ENCODE measurements around the gene DMGDH.

The DMGDH gene

DNA sequence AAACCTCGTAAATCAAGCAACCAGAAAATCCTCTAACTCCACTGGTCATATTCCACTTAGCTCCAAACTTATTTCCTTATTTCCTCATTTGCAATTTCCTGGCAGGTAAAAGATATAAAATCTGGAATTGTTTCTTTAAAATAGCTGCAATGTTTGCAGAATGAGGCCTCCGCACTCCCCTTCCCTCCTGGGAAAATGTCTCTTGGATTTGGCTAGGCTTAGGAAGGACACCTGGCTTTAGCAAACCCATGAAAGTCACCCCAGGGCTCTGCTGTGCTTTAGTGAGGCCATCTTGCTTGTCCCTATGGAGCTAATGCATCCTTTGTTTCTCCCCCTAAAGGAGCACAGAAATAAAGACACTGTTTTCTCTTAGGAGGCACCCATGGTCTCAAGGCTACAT is 94.9 kb downstream of the DMGDH start:
- no peak for DNase-seq (ENCODE audit: low read depth in 3 of 3)

DNA sequence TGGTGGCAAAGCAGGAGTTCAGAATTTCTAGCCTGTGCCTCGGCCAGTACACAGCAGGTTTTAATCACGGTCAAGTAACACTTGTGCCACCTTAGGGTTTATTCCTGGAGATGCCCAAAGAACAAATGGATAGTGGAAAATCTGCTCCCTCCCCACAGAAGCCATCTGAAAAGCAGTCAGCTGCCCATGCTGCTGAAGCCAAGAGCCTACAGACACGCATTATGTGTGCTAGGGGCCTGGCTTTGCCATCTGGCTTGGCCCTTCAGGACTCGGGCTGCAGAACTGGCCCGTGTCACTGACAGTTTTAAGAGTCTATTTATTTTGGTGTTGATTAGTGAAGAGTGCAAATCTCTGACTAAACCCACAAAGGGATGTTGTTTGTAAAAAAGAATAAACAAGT is 95.5 kb downstream of the DMGDH start:
- DNase-seq (ENCODE audit: low read depth in 3 of 3): no peak

DNA sequence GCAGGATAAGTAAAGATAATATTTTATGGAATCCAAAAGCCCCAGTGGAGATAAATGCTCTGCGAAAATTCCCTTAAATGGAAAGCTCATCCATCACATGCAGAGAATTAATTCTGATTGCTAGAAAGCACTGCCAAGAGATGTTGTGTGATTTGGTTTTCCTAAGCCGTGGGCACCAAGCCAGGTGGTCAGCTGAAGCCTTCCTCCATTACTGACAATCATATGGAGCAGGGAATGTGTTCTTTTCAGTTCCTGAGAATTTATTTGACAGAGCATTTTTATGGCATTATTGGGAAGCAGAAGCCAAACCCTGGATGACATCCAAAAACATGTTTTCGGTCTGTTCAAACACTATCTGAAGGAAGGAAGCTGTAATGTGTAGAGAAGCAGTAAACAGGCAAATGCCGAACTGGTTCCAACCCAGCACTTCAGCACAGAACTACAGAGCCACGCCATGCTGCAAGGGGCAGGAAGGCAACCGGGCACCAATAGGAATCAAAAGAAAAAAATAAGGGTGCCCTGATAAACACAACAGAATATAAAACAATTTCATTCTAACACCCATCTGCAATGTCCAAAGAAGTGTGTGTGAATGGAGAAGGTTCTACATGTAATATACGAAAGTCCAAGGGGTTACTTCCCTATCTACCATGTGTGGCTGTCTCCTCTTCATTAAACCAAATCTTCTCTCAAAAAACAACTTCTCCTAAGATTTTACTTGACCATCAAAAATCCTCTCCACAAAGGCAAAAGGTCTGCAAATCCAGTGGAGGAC is 96.6 kb downstream of the DMGDH start:
- DNase-seq (ENCODE audit: low read depth in 3 of 3): no peak

DNA sequence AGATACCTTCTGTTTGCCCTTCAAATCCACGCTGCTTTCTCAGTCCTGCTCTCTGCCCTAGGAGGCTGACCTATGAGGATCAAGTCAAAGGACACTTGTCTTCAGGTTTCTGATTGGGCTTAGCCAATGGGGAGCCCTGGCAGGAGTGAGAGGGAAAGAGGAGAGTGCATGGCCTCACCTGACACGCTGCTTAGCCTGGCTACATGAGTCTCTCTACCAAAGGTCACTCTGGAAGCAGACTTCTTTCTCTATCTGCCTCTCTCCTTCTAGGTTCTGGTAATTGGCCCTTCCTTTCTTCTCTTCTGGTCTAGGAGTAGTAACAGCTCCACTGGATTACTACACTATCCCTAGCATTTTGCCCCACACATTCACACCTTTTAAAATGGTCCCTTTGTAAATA is 97.5 kb downstream of the DMGDH start:
- no peak for DNase-seq (ENCODE audit: low read depth in 3 of 3)

DNA sequence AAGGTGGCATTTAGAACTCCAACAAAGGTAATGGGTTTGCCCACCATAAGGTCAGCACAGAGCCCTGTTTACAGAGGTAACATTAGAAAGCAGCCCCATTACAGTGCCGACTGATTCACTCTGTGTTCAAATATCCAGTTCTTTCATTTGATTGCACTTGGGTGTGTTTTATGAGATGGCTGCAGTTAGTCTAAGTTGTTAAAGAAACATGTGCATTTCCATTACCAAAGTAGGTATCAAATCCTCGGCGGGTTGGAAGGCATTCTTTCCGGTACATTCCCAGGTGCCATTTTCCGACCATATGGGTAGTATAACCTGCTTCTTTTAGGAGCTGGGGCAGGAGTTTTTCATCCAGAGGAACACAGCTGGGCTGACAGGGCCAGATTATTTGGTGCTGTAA is 100.7 kb downstream of the DMGDH start:
- DNase-seq (ENCODE audit: low read depth in 3 of 3): no peak

DNA sequence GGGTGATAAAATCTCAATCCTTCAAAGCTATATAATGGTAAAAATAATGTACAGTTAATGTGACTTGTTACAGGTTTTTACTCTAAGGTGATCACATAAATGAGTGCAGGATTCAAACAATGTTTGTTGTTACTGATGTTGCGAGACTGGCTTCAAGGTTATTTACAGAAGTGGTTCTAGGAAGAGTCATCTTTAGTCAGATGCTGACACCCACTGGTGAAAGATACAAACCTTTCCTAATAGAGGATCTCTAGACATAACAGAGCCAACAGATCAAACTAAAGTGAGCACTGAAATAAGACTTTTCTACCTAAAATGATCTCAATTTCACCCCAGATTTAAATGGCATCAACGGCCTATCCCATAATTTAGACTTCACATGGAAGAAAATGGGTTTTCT is 104.6 kb downstream of the DMGDH start:
- DNase-seq (ENCODE audit: low read depth in 3 of 3): no peak

DNA sequence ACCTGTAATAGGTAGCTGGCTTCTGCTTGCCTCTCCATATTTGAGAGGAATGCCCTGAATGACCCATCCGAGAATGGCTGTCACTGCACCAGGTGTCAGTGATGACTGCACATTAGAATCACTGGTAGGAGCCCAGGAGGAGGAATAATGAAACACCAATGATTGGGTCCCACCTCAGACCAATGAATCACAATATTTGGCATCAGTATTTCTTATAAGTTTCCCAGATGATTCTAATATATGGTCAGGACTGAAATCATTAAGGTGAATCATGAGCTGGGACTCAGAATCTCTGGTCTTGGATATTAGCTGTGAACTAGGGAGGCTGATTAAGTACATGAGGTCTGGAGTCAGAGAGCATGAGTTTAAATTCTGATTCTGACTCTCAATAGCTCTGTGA is 107.7 kb downstream of the DMGDH start:
- no peak for DNase-seq (ENCODE audit: low read depth in 3 of 3)

DNA sequence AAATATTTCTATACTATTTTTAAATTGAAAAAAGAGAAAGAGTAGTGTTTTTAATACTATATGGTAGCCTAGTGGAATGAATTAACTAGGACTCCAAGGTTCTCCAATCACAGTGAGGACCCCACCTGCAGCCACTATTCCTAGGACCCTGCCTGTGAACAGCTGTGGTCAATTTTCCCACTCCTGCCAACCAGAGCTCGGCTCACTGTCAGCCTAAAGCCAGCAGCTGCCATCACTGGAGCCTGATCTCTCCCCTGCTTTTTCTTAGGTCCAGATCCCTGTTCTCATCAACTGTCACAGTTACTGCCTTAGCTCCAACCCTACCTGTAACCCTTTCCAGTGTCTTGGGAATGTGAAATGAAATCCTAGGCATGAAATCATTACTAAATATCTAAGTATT is 109.7 kb downstream of the DMGDH start:
- no peak for DNase-seq (ENCODE audit: low read depth in 3 of 3)

DNA sequence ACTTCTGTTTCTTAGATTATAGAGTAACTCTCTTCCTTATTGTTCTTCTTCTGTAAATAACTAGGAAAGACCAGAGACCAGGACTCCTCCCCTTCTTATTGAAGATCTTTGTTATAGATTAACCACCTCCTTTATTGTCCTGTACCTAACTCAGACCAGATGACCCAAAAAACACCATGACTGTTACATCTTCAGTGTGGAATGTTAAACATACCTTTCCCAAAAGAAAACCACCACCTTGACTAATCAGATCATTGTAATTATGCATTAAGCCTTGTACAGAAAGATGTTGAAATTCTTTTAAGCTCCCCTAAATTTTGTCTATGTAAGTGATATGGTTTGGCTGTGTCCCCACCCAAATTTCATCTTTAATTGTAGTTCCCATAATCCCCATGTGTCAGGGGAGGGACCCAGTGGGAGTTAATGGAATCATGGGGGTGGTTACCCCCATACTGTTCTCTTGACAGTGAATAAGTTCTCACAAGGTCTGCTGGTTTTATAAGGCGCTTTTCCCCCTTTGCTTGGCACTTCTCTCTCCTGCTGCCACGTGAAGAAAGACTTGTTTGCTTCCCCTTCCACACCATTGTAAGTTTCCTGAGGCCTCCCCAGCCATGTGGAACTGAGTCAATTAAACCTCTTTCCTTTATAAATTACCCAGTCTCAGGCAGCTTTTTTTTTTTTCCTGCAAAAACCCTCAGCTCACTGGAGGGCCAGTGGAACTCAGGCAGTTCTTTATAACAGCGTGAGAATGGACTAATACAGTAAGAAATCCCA is 110.6 kb downstream of the DMGDH start:
- DNase-seq (ENCODE audit: low read depth in 3 of 3): no peak

DNA sequence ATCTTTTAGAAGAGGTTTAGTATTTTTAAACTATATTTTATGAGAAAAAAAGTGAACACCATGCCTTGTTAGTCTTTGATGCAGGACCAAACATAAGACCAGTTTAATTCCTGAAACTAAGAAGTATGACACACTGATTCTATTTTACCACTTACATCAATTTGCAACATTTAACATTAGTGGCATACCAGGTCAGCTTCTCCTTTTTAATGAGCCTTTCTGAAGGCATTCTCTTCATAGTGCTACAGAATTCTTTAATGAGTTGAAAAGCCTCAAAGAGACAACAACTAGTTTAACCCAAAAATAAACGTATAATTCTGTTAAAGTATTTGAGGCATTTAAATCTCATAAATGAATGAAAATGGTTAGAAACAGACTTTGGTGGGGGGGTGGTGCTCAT is 112.6 kb downstream of the DMGDH start:
- no peak for DNase-seq (ENCODE audit: low read depth in 3 of 3)

DNA sequence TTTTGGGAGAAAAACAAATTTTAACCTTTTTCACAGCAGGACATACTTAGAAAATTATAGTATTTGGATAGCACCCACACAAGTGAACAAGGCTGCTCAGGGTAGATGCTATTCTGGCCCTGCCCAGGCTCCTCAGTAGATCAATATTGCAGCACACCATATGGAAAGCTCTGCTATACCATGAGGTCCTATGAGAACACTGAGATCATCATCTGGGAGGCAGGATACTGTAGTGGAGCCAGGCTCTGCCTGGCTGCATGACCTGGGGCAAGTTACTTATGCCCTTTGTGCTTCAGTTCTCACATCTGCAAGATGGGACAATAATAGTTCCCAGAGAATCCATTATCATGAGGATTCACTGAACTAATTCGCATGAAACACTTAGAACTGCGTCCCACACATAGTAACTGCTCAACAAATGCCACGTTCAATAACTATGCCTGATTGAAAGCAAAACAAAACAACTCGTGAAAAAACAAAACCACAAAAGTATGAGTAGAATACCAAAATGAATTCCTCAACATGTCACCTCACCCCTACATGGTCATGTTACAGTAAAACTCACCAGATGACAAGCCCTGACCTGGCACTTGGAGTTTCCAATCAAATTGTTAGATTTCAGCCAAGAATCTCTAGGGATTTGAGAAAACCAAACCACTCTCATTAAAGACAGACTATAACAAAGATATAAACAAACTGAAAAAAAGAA is 116.2 kb downstream of the DMGDH start:
- DNase-seq (ENCODE audit: low read depth in 3 of 3): no peak

Measured in stimulated activated CD4-positive, alpha-beta T cell treated with anti-CD3 and anti-CD28 coated beads, TNF-alpha, amount 100 ng/mL, for 24 hours (primary cell).